ENCODE measurements around the gene ARSA.

ARSA gene

GRCh38 chr22:50579752-50580151 is 48.2 kb downstream of the ARSA start:
- DNase-seq (ENCODE audit: low spot score), result no peak

GRCh38 chr22:50578776-50579310 is 49.1 kb downstream of the ARSA start:
- DNase-seq (ENCODE audit: low spot score), result no peak

DNA sequence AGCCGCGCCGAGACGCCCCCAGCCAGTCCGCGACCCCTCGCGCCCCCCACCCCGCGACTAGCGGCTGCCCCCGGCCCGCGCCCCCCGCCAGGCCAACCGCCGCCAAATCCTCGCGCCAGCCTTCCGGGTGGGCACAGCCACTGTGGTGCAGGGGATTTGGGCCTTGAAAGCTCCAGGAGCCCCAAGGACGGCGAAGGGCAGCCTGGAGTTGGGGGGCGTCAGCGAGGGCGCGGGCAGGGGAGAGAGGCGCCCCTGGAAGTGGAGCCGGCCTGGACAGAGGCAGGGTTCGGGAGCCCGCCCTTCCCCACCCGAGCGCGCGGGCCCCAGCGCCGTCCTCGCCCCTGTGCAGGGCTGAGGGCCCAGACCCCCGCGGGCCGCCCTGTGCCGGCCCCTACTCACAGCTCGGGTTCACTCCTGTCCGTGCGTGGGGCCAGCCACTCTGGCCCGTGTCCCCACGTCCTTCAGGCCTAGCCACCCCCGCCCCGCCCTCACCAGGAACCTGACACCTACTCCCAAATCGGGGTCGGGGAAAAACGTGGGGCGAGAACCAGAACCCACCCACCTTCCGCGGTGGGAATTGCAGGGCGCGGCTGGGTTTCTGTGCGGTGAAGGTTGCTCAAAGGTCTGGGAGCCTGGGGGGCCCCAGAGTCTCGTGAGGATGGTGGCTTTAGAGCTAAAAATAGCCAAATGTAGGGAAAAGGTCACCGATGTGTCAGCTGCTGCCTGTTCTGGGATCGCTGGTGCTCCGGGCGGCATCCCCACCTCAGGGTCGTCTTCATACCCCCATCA is 49.8 kb downstream of the ARSA start, which contains the start of gene CPT1B:
Gene CPT1B (minus strand): TSS at position 441 of the 789 bp plus-strand sequence. CDS start 512 bp downstream, outside the sequence.
- peak; percentile 68 for DNase-seq (ENCODE audit: low spot score)

- DNase-seq (ENCODE audit: low spot score), result no peak
These were observed 50.3 kb downstream of the ARSA start for GRCh38 chr22:50577697-50577986.

- no peak for DNase-seq (ENCODE audit: low spot score)
These were observed 50.9 kb downstream of the ARSA start for GRCh38 chr22:50576806-50577696.

DNA sequence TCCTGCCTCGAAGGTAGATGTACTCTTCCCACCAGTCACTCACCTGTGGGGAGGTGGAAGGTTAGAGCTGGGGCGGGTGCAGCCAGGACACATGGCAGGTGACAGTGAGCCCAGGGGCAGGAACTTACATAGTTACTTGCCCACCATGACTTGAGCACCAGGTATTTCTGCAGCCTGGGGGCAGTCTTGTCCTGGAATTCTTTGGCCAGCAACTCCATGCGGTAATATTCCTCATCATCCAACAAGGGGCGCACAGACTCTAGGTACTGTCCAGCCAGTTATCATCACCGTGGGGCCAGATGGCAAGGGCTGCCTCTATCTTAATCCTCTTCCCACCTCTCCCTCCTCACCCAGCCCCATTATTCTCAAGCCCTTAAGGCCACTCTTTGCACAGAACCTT is 51.9 kb downstream of the ARSA start:
- DNase-seq (ENCODE audit: low spot score), result no peak

DNA sequence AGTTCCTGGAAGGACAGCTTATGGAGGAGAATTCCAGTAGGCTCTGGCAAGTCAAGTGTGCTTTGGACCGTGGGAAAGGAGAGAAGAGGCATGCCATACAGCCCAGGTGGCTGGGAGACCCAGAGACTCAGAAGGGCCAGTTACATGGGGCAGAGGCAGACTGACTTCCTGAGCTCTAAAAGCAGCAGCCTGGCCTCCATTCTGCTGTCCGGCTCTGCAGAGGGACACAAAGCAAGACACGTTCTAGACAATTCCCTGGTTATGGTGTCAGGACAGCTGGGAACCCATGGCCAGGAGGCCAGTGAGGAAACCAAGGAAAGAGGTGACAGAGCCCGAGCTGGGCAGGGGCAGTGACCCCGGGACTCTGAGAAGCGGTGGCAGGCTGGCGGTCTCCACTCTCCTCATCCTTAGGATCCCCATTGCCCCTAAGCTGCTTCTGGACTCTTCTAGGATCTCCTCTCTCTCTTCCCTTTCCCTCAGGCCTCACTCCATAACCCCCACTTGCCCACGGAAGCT is 52.5 kb downstream of the ARSA start:
- DNase-seq (ENCODE audit: low spot score), result no peak
